ENCODE data around the gene ESPN.

The ESPN gene

DNA sequence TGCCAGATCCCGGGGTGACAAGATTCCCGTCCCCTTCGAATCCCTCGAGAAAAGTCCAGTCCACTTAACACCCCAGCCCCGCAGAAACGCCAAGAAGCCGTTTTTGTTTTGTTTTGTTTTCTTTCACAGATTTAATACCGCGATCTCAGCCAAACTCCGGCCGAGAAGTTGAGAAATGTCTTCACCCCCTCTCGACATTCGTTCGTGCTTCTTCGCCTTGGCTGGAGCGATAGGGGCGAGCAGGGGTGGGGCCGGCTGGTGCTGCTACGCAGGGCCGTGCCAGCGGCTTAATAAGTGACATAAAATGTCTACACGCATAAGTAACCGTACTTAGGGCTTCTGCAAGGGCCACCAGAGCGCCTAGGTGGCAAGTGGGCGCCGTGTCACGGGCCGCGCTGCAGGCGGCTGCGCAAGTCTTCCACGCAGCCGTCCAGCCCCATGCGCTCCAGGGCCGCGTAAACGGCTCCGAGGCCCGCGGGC, 36.5 kb downstream of the ESPN start:
- no peak for ATAC-seq
- no peak for TF ChIP-seq CSDC2 (CRISPR knock-in tag; IDR thresholded peaks at IDR 0.05)
- no peak for TF ChIP-seq SNAI2 (CRISPR knock-in tag; IDR thresholded peaks at IDR 0.05)
- no peak for TF ChIP-seq ZFP30 (CRISPR knock-in tag; IDR thresholded peaks at IDR 0.05)
- no peak for TF ChIP-seq PPARA (CRISPR knock-in tag; IDR thresholded peaks at IDR 0.05; ENCODE audit: borderline replicate concordance)
- TF ChIP-seq ZNF8 (CRISPR knock-in tag; IDR thresholded peaks at IDR 0.05): no peak
- TF ChIP-seq BACH2 (CRISPR knock-in tag; IDR thresholded peaks at IDR 0.05; ENCODE audit: borderline replicate concordance): no peak

DNA sequence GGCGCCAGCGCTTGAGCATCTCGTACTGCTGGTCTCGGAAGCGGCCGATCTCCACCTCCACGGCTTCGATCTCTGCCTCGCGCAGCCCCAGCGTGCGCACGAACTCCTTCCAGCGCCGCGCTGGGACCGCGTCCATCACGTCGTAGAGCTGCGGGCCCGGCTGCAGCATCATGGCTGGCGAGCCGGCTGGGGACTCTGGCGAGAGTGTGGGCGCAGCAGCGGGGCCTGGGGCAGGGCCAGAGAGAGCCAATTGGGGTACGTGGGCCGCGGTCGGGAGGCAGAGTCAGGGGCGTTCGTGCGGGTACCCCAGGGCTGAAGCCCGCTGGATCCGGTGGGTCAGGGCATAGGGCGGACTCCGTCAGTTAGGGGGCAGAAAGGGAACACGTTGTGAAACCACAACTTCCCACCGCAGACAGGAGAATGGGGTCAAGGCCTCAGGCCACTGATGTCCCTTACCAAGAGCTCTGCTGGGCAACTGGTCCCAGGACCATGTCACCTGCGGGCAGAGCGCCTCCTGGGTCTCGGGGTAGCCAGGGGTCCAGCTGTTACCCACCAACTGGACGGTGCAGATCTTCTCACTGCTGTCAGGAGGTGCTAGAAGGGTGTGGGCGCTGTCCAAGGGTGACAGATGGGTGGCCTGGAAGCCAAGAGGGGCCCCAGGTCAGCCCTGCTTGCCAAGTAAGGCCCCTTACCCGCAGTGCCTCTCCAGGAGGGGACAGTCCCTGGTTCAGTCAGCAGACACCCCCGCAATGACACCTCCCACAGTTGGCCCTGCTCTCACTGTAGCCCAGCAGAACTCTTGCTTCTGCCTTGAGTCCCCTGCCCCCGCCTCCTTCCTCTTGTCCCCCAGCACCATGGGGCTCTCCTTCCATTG, 37.2 kb downstream of the ESPN start:
- no peak for TF ChIP-seq ZFP30 (CRISPR knock-in tag; IDR thresholded peaks at IDR 0.05)
- no peak for TF ChIP-seq TOX (CRISPR knock-in tag; IDR thresholded peaks at IDR 0.05; ENCODE audit: borderline replicate concordance)
- no peak for TF ChIP-seq ZNF565 (CRISPR knock-in tag; conservative IDR thresholded peaks at IDR 0.05; ENCODE audit: low read depth)
- TF ChIP-seq, protein P1, sequence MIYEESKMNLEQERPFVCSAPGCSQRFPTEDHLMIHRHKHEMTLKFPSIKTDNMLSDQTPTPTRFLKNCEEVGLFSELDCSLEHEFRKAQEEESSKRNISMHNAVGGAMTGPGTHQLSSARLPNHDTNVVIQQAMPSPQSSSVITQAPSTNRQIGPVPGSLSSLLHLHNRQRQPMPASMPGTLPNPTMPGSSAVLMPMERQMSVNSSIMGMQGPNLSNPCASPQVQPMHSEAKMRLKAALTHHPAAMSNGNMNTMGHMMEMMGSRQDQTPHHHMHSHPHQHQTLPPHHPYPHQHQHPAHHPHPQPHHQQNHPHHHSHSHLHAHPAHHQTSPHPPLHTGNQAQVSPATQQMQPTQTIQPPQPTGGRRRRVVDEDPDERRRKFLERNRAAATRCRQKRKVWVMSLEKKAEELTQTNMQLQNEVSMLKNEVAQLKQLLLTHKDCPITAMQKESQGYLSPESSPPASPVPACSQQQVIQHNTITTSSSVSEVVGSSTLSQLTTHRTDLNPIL (CRISPR knock-in tag; IDR thresholded peaks at IDR 0.05; ENCODE audit: low read depth): no peak
- TF ChIP-seq, protein P2, sequence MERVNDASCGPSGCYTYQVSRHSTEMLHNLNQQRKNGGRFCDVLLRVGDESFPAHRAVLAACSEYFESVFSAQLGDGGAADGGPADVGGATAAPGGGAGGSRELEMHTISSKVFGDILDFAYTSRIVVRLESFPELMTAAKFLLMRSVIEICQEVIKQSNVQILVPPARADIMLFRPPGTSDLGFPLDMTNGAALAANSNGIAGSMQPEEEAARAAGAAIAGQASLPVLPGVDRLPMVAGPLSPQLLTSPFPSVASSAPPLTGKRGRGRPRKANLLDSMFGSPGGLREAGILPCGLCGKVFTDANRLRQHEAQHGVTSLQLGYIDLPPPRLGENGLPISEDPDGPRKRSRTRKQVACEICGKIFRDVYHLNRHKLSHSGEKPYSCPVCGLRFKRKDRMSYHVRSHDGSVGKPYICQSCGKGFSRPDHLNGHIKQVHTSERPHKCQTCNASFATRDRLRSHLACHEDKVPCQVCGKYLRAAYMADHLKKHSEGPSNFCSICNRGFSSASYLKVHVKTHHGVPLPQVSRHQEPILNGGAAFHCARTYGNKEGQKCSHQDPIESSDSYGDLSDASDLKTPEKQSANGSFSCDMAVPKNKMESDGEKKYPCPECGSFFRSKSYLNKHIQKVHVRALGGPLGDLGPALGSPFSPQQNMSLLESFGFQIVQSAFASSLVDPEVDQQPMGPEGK (CRISPR knock-in tag; IDR thresholded peaks at IDR 0.05; ENCODE audit: borderline replicate concordance): no peak
- TF ChIP-seq ZC3H10 (CRISPR knock-in tag; IDR thresholded peaks at IDR 0.05): no peak
- TF ChIP-seq, protein P3, sequence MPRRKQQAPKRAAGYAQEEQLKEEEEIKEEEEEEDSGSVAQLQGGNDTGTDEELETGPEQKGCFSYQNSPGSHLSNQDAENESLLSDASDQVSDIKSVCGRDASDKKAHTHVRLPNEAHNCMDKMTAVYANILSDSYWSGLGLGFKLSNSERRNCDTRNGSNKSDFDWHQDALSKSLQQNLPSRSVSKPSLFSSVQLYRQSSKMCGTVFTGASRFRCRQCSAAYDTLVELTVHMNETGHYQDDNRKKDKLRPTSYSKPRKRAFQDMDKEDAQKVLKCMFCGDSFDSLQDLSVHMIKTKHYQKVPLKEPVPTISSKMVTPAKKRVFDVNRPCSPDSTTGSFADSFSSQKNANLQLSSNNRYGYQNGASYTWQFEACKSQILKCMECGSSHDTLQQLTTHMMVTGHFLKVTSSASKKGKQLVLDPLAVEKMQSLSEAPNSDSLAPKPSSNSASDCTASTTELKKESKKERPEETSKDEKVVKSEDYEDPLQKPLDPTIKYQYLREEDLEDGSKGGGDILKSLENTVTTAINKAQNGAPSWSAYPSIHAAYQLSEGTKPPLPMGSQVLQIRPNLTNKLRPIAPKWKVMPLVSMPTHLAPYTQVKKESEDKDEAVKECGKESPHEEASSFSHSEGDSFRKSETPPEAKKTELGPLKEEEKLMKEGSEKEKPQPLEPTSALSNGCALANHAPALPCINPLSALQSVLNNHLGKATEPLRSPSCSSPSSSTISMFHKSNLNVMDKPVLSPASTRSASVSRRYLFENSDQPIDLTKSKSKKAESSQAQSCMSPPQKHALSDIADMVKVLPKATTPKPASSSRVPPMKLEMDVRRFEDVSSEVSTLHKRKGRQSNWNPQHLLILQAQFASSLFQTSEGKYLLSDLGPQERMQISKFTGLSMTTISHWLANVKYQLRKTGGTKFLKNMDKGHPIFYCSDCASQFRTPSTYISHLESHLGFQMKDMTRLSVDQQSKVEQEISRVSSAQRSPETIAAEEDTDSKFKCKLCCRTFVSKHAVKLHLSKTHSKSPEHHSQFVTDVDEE (CRISPR knock-in tag; IDR thresholded peaks at IDR 0.05): no peak
- no peak for TF ChIP-seq ZNF8 (CRISPR knock-in tag; IDR thresholded peaks at IDR 0.05)
- no peak for TF ChIP-seq OSR1 (CRISPR knock-in tag; IDR thresholded peaks at IDR 0.05)
- no peak for TF ChIP-seq BACH2 (CRISPR knock-in tag; IDR thresholded peaks at IDR 0.05; ENCODE audit: borderline replicate concordance)
- TF ChIP-seq GLIS3 (CRISPR knock-in tag; IDR thresholded peaks at IDR 0.05): no peak
- TF ChIP-seq PPARA (CRISPR knock-in tag; IDR thresholded peaks at IDR 0.05; ENCODE audit: borderline replicate concordance): no peak

DNA sequence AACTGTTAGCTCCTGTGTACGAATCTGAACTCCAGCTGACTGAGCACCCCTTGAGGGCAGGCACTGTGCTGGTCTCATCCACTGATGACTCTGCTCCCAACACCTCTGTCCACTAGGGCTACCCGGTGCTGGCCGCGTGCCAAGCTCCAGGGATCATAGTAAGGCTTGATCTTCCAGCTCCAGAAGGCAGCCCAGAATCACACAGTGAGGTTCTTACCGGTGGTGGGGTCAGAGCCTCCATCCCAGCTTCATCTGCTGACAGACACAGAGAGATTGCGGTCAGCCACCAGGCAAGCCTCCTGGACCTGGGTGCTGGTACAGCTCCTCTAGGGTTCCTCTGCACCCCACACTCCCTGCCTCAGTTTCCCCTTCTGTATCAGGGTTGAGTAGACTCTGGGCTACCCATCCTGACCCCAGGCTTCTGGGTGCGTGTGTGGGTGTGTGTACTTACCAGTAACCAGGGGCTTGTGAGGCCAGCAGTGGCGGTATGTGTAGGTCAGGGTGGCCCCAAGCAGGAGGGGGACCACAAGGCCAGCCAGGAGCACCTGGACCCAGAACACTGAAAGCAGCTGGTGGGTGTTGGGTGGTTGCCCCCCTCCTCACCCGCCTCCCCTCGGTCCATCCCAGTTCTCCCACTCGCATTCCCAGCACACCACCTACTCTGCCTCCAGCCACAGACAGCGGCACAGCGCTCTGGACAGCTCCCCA, 38.0 kb downstream of the ESPN start:
- no peak for ATAC-seq

More for the DNA sequence above, 37.2 kb downstream of the ESPN start:
- no peak for ATAC-seq

More for the DNA sequence above, 38.0 kb downstream of the ESPN start:
- TF ChIP-seq ZNF565 (CRISPR knock-in tag; conservative IDR thresholded peaks at IDR 0.05; ENCODE audit: low read depth) (no peak), OSR1 (CRISPR knock-in tag; IDR thresholded peaks at IDR 0.05) (no peak), PPARA (CRISPR knock-in tag; IDR thresholded peaks at IDR 0.05; ENCODE audit: borderline replicate concordance) (no peak), SNAI2 (CRISPR knock-in tag; IDR thresholded peaks at IDR 0.05) (no peak), CSDC2 (CRISPR knock-in tag; IDR thresholded peaks at IDR 0.05) (no peak), TCF4 (CRISPR knock-in tag; IDR thresholded peaks at IDR 0.05; ENCODE audit: borderline replicate concordance) (no peak), ZNF8 (CRISPR knock-in tag; IDR thresholded peaks at IDR 0.05) (no peak), ARNTL (CRISPR knock-in tag; IDR thresholded peaks at IDR 0.05; ENCODE audit: borderline replicate concordance, low read depth) (no peak), BACH2 (CRISPR knock-in tag; IDR thresholded peaks at IDR 0.05; ENCODE audit: borderline replicate concordance) (no peak), ISL1 (CRISPR knock-in tag; IDR thresholded peaks at IDR 0.05) (no peak), ESRRG (CRISPR knock-in tag; IDR thresholded peaks at IDR 0.05) (no peak), GLIS3 (CRISPR knock-in tag; IDR thresholded peaks at IDR 0.05) (no peak), ZC3H10 (CRISPR knock-in tag; IDR thresholded peaks at IDR 0.05) (no peak)
- TF ChIP-seq, protein P4, sequence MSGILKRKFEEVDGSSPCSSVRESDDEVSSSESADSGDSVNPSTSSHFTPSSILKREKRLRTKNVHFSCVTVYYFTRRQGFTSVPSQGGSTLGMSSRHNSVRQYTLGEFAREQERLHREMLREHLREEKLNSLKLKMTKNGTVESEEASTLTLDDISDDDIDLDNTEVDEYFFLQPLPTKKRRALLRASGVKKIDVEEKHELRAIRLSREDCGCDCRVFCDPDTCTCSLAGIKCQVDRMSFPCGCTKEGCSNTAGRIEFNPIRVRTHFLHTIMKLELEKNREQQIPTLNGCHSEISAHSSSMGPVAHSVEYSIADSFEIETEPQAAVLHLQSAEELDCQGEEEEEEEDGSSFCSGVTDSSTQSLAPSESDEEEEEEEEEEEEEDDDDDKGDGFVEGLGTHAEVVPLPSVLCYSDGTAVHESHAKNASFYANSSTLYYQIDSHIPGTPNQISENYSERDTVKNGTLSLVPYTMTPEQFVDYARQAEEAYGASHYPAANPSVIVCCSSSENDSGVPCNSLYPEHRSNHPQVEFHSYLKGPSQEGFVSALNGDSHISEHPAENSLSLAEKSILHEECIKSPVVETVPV (CRISPR knock-in tag; IDR thresholded peaks at IDR 0.05): no peak
- TF ChIP-seq, protein P2 (CRISPR knock-in tag; IDR thresholded peaks at IDR 0.05; ENCODE audit: borderline replicate concordance): no peak
